ENCODE results near the gene GPRIN1.

GPRIN1 gene

DNA sequence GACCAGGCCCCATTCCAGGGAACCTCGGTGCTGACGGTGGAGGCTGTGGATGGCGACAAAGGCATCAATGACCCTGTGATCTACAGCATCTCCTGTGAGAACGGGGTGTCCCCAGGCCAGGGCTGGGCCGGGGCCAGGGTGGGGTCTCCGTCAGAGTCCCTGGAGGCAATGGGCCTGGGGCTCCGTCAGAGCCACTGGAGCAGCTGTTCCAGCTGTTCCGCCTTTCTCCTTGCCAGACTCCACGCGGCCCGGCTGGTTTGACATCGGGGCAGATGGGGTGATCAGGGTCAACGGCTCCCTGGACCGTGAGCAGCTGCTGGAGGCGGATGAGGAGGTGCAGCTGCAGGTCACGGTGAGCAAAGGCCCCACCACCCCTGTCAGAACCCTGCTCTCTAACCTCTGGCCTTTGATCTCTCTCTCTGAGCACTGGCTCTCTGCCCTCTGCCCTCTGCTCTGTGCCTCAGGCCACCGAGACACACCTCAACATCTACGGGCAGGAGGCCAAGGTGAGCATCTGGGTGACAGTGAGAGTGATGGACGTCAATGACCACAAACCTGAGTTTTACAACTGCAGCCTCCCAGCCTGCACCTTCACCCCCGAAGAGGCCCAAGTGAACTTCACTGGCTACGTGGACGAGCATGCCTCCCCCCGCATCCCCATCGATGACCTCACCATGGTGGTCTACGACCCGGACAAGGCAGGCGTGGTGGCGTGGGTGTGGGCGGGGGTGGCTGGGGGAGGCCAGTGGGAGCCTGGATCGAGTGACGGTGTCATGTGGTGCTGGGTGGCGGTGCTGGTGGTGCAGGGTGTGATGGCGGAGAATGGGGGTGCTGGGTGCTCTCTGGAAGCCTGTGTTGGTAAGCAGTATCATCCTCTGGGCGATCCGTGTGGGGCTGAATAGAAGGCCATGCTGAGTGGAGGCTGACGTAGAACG, 34.2 kb downstream of the GPRIN1 start:
- Histone ChIP-seq H3K9me3 (ENCODE audit: severe bottlenecking) (no peaks in the 10 kb centered on the region), H3K36me3 (no peaks in the 10 kb centered on the region), H3K27me3 (ENCODE audit: insufficient read depth, low read depth, severe bottlenecking) (no peaks in the 10 kb centered on the region), H3K27ac (no peak overlapping the region), H3K4me3 (ENCODE audit: low read depth, low read length) (no peak overlapping the region)
- TF ChIP-seq, protein P1, sequence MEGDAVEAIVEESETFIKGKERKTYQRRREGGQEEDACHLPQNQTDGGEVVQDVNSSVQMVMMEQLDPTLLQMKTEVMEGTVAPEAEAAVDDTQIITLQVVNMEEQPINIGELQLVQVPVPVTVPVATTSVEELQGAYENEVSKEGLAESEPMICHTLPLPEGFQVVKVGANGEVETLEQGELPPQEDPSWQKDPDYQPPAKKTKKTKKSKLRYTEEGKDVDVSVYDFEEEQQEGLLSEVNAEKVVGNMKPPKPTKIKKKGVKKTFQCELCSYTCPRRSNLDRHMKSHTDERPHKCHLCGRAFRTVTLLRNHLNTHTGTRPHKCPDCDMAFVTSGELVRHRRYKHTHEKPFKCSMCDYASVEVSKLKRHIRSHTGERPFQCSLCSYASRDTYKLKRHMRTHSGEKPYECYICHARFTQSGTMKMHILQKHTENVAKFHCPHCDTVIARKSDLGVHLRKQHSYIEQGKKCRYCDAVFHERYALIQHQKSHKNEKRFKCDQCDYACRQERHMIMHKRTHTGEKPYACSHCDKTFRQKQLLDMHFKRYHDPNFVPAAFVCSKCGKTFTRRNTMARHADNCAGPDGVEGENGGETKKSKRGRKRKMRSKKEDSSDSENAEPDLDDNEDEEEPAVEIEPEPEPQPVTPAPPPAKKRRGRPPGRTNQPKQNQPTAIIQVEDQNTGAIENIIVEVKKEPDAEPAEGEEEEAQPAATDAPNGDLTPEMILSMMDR (IDR thresholded peaks at IDR 0.05; ENCODE audit: low read depth, low read length): no peak
- no peak for DNase-seq

DNA sequence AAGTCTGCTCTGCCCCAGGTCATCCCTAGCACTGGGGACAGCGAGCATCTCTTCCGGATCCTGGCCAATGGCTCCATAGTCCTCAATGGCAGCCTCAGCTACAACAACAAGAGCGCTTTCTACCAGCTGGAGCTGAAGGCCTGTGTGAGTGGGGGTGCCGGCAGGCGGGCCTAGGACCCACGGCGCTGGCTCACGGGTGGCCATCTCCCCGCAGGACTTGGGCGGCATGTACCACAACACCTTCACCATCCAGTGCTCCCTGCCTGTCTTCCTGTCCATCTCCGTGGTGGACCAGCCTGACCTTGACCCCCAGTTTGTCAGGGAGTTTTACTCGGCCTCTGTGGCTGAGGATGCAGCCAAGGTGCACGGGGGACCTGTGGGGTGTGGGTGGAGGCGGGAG, 34.9 kb downstream of the GPRIN1 start:
- H3K27ac ChIP-seq: no peak overlapping the region
- no peaks in the 10 kb centered on the region for H3K9me3 ChIP-seq (ENCODE audit: severe bottlenecking)
- DNase-seq: no peak
- no peak overlapping the region for H3K4me3 ChIP-seq (ENCODE audit: low read depth, low read length)
- TF ChIP-seq, protein P1 (IDR thresholded peaks at IDR 0.05; ENCODE audit: low read depth, low read length): no peak
- H3K27me3 ChIP-seq (ENCODE audit: insufficient read depth, low read depth, severe bottlenecking): no peaks in the 10 kb centered on the region
- no peaks in the 10 kb centered on the region for H3K36me3 ChIP-seq

DNA sequence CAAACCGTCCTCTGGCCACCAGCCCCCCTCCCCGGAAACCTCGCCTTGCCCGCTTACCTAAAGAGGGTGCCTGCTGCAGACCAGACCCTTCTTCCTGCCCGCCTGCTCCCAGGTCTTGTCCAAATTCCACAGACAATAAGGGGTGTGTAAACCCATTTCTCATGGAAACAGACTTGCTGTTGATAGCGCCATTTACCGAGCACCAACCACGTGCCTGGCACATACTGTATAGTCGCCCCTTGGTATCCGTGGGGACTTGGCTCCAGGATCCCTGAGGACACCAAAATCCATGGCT, 35.7 kb downstream of the GPRIN1 start:
- Histone ChIP-seq H3K4me3 (ENCODE audit: low read depth, low read length) (no peak overlapping the region), H3K27ac (no peak overlapping the region), H3K9me3 (ENCODE audit: severe bottlenecking) (no peaks in the 10 kb centered on the region), H3K27me3 (ENCODE audit: insufficient read depth, low read depth, severe bottlenecking) (no peaks in the 10 kb centered on the region), H3K36me3 (no peaks in the 10 kb centered on the region)
- DNase-seq: no peak
- TF ChIP-seq, protein P1 (IDR thresholded peaks at IDR 0.05; ENCODE audit: low read depth, low read length): no peak

DNA sequence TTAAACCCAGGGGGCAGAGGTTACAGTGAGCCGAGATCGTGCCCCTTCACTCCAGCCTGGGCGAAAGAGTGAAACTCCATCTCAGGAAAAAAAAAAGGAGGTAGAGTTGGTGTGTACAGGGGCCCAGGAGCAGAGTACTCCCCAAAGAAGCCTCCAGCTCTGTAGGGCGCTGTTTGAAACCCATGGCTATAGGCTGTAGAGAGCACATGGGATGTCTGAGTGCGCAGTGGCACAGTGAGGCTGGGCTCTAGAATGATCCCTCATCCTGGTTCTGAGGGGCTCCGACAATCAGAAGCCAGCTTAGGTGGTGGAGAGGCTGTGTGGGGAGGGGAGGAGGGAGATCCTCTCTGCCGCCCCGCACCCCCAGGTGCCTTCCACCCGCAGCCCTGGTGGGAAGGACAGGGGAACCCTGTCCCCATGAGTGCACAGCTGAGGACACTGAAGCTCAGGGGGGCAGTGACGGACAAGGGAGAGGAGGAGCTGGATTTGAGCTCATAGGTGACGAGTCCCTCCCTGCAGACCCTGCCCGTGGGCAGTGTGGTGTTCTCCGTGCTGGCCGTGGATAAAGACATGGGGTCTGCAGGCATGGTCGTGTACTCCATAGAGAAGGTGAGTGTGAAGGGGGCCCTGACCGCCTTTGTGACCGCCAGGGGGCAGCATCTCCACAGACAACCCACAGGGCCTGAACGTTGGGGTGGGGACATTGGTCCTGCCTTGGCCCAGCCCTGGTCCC, 36.2 kb downstream of the GPRIN1 start:
- no peaks in the 10 kb centered on the region for H3K9me3 ChIP-seq (ENCODE audit: severe bottlenecking)
- DNase-seq: peak; percentile 82
- no peak overlapping the region for H3K27ac ChIP-seq
- H3K27me3 ChIP-seq (ENCODE audit: insufficient read depth, low read depth, severe bottlenecking): no peaks in the 10 kb centered on the region
- H3K4me3 ChIP-seq (ENCODE audit: low read depth, low read length): no peak overlapping the region
- H3K36me3 ChIP-seq: no peaks in the 10 kb centered on the region
- TF ChIP-seq, protein P1 (IDR thresholded peaks at IDR 0.05; ENCODE audit: low read depth, low read length): peak; percentile 97

DNA sequence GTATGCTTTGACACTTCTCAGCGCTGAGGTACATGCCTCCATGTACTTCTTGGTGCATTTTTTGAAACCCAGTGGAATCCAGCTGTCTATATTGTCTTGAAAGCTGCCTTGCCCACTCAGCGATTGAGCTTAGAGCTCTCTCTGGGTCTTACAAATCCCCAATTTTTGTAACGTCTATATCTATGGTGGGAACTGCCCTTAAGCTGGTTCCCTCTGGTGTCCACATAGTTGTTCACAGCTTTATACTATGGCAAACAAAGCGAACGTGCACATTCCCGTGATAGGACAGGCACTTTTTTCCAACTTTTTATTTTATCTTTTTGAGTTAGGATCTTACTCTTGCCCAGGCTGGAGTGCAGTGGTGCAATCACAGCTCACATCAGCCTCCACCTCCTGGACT, 39.9 kb downstream of the GPRIN1 start:
- TF ChIP-seq, protein P1 (IDR thresholded peaks at IDR 0.05; ENCODE audit: low read depth, low read length): no peak
- no peaks in the 10 kb centered on the region for H3K27me3 ChIP-seq (ENCODE audit: insufficient read depth, low read depth, severe bottlenecking)
- H3K27ac ChIP-seq: no peak overlapping the region
- no peak for DNase-seq
- no peaks in the 10 kb centered on the region for H3K9me3 ChIP-seq (ENCODE audit: severe bottlenecking)
- no peaks in the 10 kb centered on the region for H3K36me3 ChIP-seq
- H3K4me3 ChIP-seq (ENCODE audit: low read depth, low read length): no peak overlapping the region

All from WERI-Rb-1 (cell line).